GM12878 (cell line): ENCODE data around the gene SLX4.

Experiments used
- BHLHE40 ChIP-seq, 2 experiments: fragments of 450-650 bp in 1 of 2; IDR thresholded peaks; 2 replicates each; pipeline ENCODE4 v1.6.1; 2011 to 2017; ENCODE audit warnings: low read depth in 2 of 2, borderline replicate concordance in 1 of 2, improper control_type of control experiment in 1 of 2, low read length in 1 of 2, mild to moderate bottlenecking in 1 of 2
- BRCA1 ChIP-seq: IDR thresholded peaks from 2 replicates; pipeline ENCODE4 v1.6.1; 2011; ENCODE audit warnings: low read depth, low read length, improper control_type of control experiment
- CHD2 ChIP-seq: IDR thresholded peaks from 2 replicates; pipeline ENCODE4 v1.6.1; 2011; ENCODE audit warnings: low read depth, low read length, improper control_type of control experiment, borderline replicate concordance
- CTCF ChIP-seq, 3 experiments: IDR thresholded peaks in 2 of 3; conservative IDR thresholded peaks in 1 of 3; 2 replicates each; pipeline ENCODE4 v1.5.1; 2011; ENCODE audit warnings: low read depth in 3 of 3, low read length in 3 of 3, mild to moderate bottlenecking in 3 of 3, control low read depth in 2 of 3, moderate library complexity in 2 of 3, inconsistent platforms in 1 of 3, mixed read lengths in 1 of 3; ENCODE audit not compliant: control insufficient read depth in 2 of 3, insufficient read depth in 1 of 3; ENCODE audit errors: extremely low read depth in 1 of 3
- EP300 ChIP-seq, 2 experiments: fragments of 150-350 bp in 1 of 2; IDR thresholded peaks; 2 replicates each; pipeline ENCODE4 v1.6.1; 2011 to 2012; ENCODE audit warnings: low read depth in 2 of 2, low read length in 2 of 2, borderline replicate concordance in 1 of 2, improper control_type of control experiment in 1 of 2, inconsistent platforms in 1 of 2; ENCODE audit not compliant: control insufficient read depth in 1 of 2
- EZH2 ChIP-seq: IDR thresholded peaks from 2 replicates; pipeline ENCODE4 v1.6.1; 2012; ENCODE audit warnings: low read depth, mild to moderate bottlenecking, control low read depth, inconsistent platforms, low read length, borderline replicate concordance; ENCODE audit not compliant: control insufficient read depth
- HDGF ChIP-seq: fragments of 450-650 bp; IDR thresholded peaks from 2 replicates; pipeline ENCODE4 v1.6.1; 2016; ENCODE audit warnings: antibody characterized with exemption
- JUND ChIP-seq: IDR thresholded peaks from 2 replicates; pipeline ENCODE4 v1.6.1; 2012; ENCODE audit warnings: low read depth, mild to moderate bottlenecking, low read length, improper control_type of control experiment, moderate library complexity
- LARP7 ChIP-seq: fragments of 450-650 bp; IDR thresholded peaks from 2 replicates; pipeline ENCODE4 v1.6.1; 2017; ENCODE audit warnings: mild to moderate bottlenecking
- RELA ChIP-seq: fragments of 450-650 bp; IDR thresholded peaks from 2 replicates; pipeline ENCODE4 v1.8.0; 2014; ENCODE audit warnings: borderline replicate concordance; ENCODE audit not compliant: partially characterized antibody
- RFX5 ChIP-seq: IDR thresholded peaks from 2 replicates; pipeline ENCODE4 v1.6.1; 2011; ENCODE audit warnings: low read depth, low read length, improper control_type of control experiment
- TAF1 ChIP-seq: IDR thresholded peaks from 2 replicates; pipeline ENCODE4 v1.6.1; 2011; ENCODE audit warnings: mild to moderate bottlenecking, low read depth, low read length, borderline replicate concordance
- YY1 ChIP-seq: IDR thresholded peaks from 2 replicates; pipeline ENCODE4 v1.6.1; 2011; ENCODE audit warnings: low read depth, mild to moderate bottlenecking, low read length
- TF ChIP-seq, protein P1 (sequence below): IDR thresholded peaks from 2 replicates; pipeline ENCODE4 v1.6.1; 2012; ENCODE audit warnings: low read depth, low read length, improper control_type of control experiment

GRCh38 chr16:3581392-3581791, 30.0 kb downstream of the SLX4 start:
- TF ChIP-seq BRCA1 (no peak), EZH2 (no peak), CTCF (IDR thresholded peaks at IDR 0.05 in 2 of 3, conservative IDR thresholded peaks at IDR 0.05 in 1 of 3; ENCODE audit: control insufficient read depth in 2 of 3, extremely low read depth in 1 of 3, insufficient read depth in 1 of 3, low read depth in 3 of 3, low read length in 3 of 3) (no peak), JUND (no peak), HDGF (no peak), RELA (no peak), YY1 (no peak), TAF1 (no peak), RFX5 (no peak), BHLHE40 (IDR thresholded peaks at IDR 0.05; ENCODE audit: borderline replicate concordance in 1 of 2, low read depth in 2 of 2, low read length in 1 of 2) (no peak), CHD2 (no peak), LARP7 (no peak), EP300 (IDR thresholded peaks at IDR 0.05; ENCODE audit: borderline replicate concordance in 1 of 2, control insufficient read depth in 1 of 2, low read depth in 2 of 2, low read length in 2 of 2) (no peak)
- TF ChIP-seq, protein P1, sequence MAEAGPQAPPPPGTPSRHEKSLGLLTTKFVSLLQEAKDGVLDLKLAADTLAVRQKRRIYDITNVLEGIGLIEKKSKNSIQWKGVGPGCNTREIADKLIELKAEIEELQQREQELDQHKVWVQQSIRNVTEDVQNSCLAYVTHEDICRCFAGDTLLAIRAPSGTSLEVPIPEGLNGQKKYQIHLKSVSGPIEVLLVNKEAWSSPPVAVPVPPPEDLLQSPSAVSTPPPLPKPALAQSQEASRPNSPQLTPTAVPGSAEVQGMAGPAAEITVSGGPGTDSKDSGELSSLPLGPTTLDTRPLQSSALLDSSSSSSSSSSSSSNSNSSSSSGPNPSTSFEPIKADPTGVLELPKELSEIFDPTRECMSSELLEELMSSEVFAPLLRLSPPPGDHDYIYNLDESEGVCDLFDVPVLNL, result no peak
